ENCODE data around the gene CACNB4.

CACNB4 gene

DNA sequence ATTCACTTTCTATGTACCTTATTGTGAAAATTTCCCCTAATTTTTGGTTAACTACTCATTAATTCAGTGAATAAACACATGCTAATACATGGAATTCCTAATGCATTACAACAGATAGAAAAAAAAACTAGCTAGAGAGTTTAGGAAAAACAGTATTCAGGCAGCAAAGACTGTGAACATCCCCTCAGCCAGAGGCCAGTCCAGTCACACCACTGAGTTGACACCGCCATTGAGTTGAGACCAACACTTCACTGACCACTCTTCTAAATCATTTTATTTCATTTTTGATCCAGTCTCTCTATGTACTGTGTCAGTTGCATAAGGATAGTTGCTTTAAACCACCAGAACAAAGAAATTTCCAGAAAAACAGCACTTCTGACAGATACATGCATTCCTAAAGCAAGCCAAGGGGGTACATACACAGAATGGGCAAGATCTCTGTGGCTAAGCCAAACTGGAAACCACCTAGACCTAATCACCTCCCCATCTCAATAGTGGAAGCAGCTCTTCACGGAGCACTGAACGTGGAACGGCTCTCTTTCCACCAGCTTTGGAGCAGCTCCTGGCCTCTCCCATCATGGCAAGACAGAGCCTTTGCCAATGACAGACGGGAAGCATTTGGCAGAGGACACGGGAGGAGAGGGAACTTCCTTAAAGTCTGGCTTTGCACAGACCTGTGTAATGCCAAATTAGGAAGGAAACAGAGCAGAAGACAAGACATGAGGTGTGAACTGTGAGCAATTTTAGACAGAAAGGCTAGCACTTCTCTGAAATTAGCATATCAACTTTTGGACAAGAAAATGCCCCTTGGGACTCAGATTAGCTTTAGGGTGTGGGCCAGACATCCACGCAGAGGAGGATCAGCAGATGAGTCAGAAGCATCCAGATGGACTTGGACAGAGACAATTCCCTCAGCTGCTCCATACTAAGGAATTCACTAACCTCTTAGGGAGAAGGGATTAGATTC, 36.4 kb downstream of the CACNB4 start:
- TF ChIP-seq, protein P1, sequence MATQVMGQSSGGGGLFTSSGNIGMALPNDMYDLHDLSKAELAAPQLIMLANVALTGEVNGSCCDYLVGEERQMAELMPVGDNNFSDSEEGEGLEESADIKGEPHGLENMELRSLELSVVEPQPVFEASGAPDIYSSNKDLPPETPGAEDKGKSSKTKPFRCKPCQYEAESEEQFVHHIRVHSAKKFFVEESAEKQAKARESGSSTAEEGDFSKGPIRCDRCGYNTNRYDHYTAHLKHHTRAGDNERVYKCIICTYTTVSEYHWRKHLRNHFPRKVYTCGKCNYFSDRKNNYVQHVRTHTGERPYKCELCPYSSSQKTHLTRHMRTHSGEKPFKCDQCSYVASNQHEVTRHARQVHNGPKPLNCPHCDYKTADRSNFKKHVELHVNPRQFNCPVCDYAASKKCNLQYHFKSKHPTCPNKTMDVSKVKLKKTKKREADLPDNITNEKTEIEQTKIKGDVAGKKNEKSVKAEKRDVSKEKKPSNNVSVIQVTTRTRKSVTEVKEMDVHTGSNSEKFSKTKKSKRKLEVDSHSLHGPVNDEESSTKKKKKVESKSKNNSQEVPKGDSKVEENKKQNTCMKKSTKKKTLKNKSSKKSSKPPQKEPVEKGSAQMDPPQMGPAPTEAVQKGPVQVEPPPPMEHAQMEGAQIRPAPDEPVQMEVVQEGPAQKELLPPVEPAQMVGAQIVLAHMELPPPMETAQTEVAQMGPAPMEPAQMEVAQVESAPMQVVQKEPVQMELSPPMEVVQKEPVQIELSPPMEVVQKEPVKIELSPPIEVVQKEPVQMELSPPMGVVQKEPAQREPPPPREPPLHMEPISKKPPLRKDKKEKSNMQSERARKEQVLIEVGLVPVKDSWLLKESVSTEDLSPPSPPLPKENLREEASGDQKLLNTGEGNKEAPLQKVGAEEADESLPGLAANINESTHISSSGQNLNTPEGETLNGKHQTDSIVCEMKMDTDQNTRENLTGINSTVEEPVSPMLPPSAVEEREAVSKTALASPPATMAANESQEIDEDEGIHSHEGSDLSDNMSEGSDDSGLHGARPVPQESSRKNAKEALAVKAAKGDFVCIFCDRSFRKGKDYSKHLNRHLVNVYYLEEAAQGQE (IDR thresholded peaks at IDR 0.05; ENCODE audit: insufficient read depth in 1 of 2, low read depth in 2 of 2, low read length in 2 of 2) = no peak
- TF ChIP-seq FOXP2 (optimal IDR thresholded peaks at IDR 0.05; ENCODE audit: borderline replicate concordance, extremely low read depth, extremely low read length, insufficient read depth) (no peak), SIN3A (IDR thresholded peaks at IDR 0.05; ENCODE audit: borderline replicate concordance, insufficient read depth, low read length) (no peak), POLR2AphosphoS5 (IDR thresholded peaks at IDR 0.05; ENCODE audit: low read depth, low read length) (no peak), TAF1 (IDR thresholded peaks at IDR 0.05; ENCODE audit: borderline replicate concordance, insufficient read depth, low read length) (no peak)

DNA sequence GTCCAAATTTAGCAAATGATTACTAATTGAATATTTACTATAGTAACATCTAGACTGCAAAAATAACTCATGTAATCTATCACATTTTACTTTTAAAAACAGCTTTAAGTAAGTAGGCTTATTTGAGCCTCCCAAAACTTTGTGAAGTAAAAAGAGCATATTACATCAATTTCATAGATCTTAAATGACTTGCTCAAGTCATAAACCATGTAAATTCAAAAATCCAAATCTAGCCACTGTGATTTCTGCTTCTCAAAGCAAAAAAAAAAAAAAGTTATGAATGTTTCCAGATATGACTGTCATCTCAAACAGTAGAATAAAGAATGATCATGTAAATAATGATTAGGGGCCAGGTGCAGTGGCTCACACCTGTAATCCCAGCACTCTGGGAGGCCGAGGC, 37.5 kb downstream of the CACNB4 start:
- no peak for TF ChIP-seq SIN3A (IDR thresholded peaks at IDR 0.05; ENCODE audit: borderline replicate concordance, insufficient read depth, low read length)
- TF ChIP-seq, protein P1 (IDR thresholded peaks at IDR 0.05; ENCODE audit: insufficient read depth in 1 of 2, low read depth in 2 of 2, low read length in 2 of 2) = no peak
- TF ChIP-seq FOXP2 (optimal IDR thresholded peaks at IDR 0.05; ENCODE audit: borderline replicate concordance, extremely low read depth, extremely low read length, insufficient read depth) = no peak
- TF ChIP-seq TAF1 (IDR thresholded peaks at IDR 0.05; ENCODE audit: borderline replicate concordance, insufficient read depth, low read length) = no peak
- TF ChIP-seq POLR2AphosphoS5 (IDR thresholded peaks at IDR 0.05; ENCODE audit: low read depth, low read length) = no peak

DNA sequence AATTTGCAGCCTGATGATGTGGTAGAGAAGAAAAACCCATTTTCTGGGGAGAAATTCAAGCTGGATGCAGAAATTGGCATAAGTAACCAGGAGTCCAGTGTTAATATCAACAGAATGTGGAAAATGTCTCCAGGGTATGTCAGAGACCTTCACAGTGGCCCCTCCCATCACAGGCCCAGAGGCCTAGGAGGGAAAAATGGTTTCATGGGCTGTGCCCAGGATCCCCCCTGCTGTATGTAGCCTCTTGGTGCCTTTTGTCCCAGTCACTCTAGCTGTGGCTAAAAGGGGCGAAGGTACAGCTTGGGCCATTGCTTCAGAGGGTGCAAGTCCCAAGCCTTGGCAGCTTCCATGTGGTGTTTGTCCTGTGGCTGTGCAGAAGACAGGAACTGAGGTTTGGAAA, 40.2 kb downstream of the CACNB4 start:
- TF ChIP-seq, protein P1 (IDR thresholded peaks at IDR 0.05; ENCODE audit: insufficient read depth in 1 of 2, low read depth in 2 of 2, low read length in 2 of 2) = no peak
- TF ChIP-seq TAF1 (IDR thresholded peaks at IDR 0.05; ENCODE audit: borderline replicate concordance, insufficient read depth, low read length) (no peak), POLR2AphosphoS5 (IDR thresholded peaks at IDR 0.05; ENCODE audit: low read depth, low read length) (no peak), SIN3A (IDR thresholded peaks at IDR 0.05; ENCODE audit: borderline replicate concordance, insufficient read depth, low read length) (no peak), FOXP2 (optimal IDR thresholded peaks at IDR 0.05; ENCODE audit: borderline replicate concordance, extremely low read depth, extremely low read length, insufficient read depth) (no peak)

DNA sequence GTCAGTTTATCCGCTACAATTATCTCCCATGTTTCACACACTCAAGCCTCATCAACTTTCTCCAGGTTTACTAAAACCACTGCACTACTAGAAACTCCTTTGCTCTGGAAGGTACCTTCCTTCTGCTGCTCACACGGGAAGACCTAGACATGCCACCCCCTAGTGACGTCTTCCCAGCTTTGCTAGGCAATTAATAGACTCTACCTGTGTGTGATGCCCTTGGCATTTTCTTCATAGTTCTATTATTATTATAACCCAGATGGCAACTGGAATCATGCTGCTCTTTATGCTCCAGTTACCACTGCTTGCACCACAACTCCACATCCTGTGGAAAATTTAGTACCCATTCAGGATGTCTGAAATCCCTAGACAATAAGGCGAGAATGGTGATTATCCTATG, 42.4 kb downstream of the CACNB4 start:
- no peak for TF ChIP-seq POLR2AphosphoS5 (IDR thresholded peaks at IDR 0.05; ENCODE audit: low read depth, low read length)
- TF ChIP-seq, protein P1 (IDR thresholded peaks at IDR 0.05; ENCODE audit: insufficient read depth in 1 of 2, low read depth in 2 of 2, low read length in 2 of 2) = no peak
- TF ChIP-seq TAF1 (IDR thresholded peaks at IDR 0.05; ENCODE audit: borderline replicate concordance, insufficient read depth, low read length) = no peak

Data from PFSK-1 (cell line).